Fibroblast of pulmonary artery (primary cell): ENCODE measurements around the gene TMEM271.
A peak's percentile ranks its signal among the peaks of the same experiment; 100 is the strongest.

Source experiments
- DNase-seq: peaks from one replicate; pipeline ENCODE4 v3.0.0-alpha.2; 2010; ENCODE audit warnings: low read depth
- H3K4me3 ChIP-seq: replicated peaks from 2 replicates; pipeline ENCODE4 v1.5.1; 2011; ENCODE audit warnings: low read depth, mild to moderate bottlenecking, control low read depth, low read length, moderate library complexity
- CTCF ChIP-seq: IDR thresholded peaks from 2 replicates; pipeline ENCODE4 v1.5.1; 2011; ENCODE audit warnings: mild to moderate bottlenecking, control low read depth, low read length, inconsistent platforms; ENCODE audit errors: missing control alignments

Gene TMEM271

DNA sequence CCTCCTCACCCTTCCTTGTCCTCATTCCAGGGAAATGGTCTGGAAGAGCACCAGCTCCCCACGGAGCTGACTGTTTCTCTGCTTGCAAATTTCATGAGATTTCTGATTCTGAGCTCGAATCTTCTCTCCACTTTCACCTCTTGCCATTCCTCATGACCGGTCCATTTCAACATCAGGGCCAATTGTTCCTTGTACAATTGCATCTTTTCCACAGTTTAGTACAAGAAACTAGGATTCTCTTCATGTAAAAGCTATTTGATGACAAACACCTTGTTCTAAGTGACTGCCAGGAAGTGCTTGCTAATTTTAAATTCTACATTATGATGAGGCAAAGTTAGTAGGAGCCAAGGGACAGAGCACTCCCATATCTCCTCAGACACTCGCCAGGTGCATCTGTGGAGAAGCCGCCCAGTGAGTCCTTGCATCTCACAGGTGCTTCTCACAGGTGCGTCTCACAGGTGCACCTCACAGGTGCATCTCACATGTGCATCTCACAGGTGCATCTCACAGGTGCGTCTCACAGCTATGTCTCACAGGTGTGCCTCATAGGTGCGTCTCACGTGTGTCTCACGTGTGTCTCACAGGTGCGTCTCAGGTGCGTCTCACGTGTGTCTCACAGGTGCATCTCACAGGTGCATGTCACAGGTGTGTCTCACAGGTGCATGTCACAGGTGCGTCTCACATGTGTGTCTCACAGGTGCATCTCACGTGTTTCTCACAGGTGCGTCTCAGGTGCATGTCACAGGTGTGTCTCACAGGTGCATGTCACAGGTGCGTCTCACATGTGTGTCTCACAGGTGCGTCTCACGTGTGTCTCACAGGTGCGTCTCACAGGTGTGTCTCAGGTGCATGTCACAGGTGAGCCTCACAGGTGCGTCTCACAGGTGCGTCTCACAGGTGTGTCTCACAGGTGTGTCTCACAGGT, 46.2 kb upstream of the TMEM271 start:
- DNase-seq: peak; percentile 7
- TF ChIP-seq CTCF: no peak
- no peak overlapping the region for H3K4me3 ChIP-seq

DNA sequence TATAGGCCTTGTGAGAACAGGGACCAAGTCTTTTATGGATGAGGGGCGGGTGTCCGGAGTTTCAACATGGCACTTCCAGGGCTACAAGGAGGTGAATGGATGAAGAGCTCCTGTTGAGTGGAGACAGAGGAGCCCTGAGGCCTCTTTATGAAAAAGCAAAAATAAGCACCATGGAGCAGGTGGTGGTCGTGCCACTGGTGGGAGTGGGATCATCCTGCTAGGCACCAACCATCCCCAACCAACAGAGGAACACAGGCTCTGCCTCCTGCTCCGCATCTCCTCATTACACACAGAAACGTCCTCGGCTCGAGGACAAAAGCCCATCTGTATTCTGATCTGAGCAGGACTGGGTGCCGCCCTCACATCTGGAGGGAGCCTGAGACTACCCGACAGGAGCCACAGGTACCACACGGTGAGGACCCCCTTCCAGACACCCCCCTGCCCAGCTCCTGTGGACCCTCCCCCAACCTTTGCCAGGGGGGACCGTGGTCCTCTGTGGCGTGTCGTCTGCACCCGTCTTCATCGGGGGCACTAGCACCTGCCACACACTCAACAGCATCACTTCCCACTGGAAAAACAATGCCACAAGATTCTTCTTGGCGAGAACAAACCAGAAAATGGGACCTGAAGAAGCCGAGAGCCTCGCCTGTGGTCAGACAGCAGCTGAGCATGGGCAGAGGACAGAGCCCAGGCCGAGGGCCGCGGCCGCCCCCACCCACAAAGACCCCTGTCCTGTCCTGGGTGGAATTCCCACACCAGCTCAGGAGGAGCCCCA, 45.4 kb upstream of the TMEM271 start:
- DNase-seq: no peak
- H3K4me3 ChIP-seq: no peak overlapping the region
- TF ChIP-seq CTCF: no peak

DNA sequence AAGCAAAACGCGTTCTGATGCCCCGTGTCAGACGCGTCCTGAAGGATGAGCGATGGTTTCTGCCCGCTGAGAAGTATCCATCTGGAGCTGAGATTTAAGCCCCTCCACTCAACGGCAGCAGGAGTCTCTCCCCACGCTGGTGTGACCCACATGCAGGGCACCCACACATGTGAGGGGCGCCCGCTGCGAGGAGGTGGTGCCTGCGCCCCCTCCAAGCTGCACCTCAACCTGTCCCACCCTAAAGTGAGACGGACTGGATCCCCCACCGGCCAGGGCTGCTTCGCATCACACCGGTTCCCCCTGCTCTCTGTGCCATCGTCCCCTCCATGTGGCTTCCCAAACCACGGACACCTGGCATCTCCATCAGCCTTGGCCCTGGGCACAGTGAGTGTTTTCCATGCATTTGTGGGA, 44.8 kb upstream of the TMEM271 start:
- no peak for DNase-seq
- TF ChIP-seq CTCF: no peak
- no peak overlapping the region for H3K4me3 ChIP-seq

- no peak for TF ChIP-seq CTCF
- DNase-seq: no peak
- no peak overlapping the region for H3K4me3 ChIP-seq
Observed at GRCh38 chr4:620201-620600, 44.1 kb upstream of the TMEM271 start.

GRCh38 chr4:617644-618641, 41.8 kb upstream of the TMEM271 start:
- DNase-seq: no peak

More at GRCh38 chr4:617644-618641, 41.8 kb upstream of the TMEM271 start:
- no peak for TF ChIP-seq CTCF
- no peak overlapping the region for H3K4me3 ChIP-seq
